Loucy (cell line): ENCODE measurements around the gene CTSL.

Source experiments
- CTCF ChIP-seq: fragments of 200-600 bp; sonication (generic); conservative IDR thresholded peaks from 2 replicates; pipeline ENCODE4 v1.5.1; 2014; ENCODE audit warnings: mild to moderate bottlenecking, antibody characterized with exemption, low read length
- EZH2phosphoT487 ChIP-seq: fragments of 200-600 bp; IDR thresholded peaks from 2 replicates; pipeline ENCODE4 v1.6.1; 2018; ENCODE audit warnings: antibody characterized with exemption, mild to moderate bottlenecking, moderate library complexity, borderline replicate concordance

GRCh38 chr9:87695523-87695922 is 30.4 kb upstream of the CTSL start:
- TF ChIP-seq CTCF (no peak), EZH2phosphoT487 (no peak)
